Measurements from ENCODE around the gene SNRPB.

The SNRPB gene

GRCh38 chr20:2462484-2462883 is 8.1 kb downstream of the SNRPB start:
- no peak for DNase-seq (ENCODE audit: extremely low read depth, low read depth)
- TF ChIP-seq CTCF (IDR thresholded peaks at IDR 0.05; ENCODE audit: low read depth, low read length, missing control alignments) = no peak
- H3K4me3 ChIP-seq (replicated peaks; ENCODE audit: low read depth, low read length) = no peak overlapping the region

- TF ChIP-seq CTCF (IDR thresholded peaks at IDR 0.05; ENCODE audit: low read depth, low read length, missing control alignments) = no peak
- no peak for DNase-seq (ENCODE audit: extremely low read depth, low read depth)
- no peak overlapping the region for H3K4me3 ChIP-seq (replicated peaks; ENCODE audit: low read depth, low read length)
Measured at GRCh38 chr20:2460752-2461424, 9.7 kb downstream of the SNRPB start.

DNA sequence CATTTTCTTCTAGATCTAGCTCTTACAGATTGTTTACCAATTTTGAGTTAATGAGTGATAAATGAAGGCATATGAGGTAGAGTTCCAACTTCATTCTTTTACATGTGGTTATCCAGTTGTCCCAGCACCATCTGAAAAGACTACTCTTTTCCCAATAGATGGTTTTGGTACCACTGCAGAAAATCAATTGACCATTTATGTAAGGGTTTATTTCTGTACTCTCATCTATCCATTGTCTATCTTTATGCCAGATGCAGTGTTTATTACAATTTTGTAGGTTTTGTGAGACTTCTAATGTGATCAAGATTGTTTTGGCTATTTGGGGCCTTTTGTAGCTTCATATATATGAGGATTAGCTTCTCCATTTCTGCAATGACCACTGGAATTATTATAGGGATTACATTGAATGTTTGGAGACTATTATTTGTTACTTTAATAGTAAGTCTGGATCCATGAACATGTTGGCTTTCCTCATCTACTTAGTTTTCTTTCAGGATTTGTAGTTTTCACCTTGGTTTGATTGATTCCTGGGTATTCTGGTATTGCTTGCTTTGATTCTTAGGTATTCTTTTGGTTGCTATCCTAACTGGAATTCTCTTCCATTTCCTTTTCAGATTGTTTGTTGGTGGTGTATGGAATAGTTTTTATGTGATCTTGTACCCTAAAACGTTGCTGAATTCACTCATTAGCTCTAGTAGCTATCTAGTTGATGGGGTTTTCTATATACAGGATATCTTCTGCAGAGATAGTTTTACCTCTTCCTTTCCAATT is 10.4 kb downstream of the SNRPB start:
- no peak for DNase-seq (ENCODE audit: extremely low read depth, low read depth)
- no peak overlapping the region for H3K4me3 ChIP-seq (replicated peaks; ENCODE audit: low read depth, low read length)
- no peak for TF ChIP-seq CTCF (IDR thresholded peaks at IDR 0.05; ENCODE audit: low read depth, low read length, missing control alignments)

DNA sequence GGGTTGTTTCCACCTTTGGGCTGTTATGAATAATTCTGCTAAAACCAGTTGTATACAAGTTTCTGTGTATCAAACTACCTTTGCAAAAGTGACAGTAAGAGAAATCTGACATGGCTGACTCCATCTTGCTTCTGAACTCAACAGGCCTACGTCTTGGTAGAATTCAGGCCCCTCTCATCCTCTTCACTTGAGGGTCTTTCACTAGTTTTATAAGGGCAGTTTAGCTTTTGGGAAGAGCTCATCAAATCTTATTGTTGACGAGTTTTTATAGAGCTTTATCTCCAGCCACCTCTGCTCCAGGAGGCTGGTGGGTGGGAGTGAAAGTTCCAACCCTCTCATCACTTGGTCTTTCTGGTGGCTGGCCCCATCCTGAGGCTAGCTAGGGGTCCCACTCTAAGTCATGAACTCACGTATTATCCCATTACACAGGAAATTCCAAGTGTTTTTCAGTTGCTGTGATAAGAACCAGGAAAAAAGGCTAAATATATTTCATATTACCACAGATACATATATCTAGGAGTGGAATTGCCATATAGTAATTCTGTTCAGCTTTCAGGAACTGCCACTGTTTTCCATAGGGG is 11.6 kb downstream of the SNRPB start:
- no peak for TF ChIP-seq CTCF (IDR thresholded peaks at IDR 0.05; ENCODE audit: low read depth, low read length, missing control alignments)
- H3K4me3 ChIP-seq (replicated peaks; ENCODE audit: low read depth, low read length) = no peak overlapping the region
- DNase-seq (ENCODE audit: extremely low read depth, low read depth) = no peak

GRCh38 chr20:2455771-2456497 is 14.7 kb downstream of the SNRPB start:
- no peak overlapping the region for H3K4me3 ChIP-seq (replicated peaks; ENCODE audit: low read depth, low read length)
- no peak for TF ChIP-seq CTCF (IDR thresholded peaks at IDR 0.05; ENCODE audit: low read depth, low read length, missing control alignments)
- DNase-seq (ENCODE audit: extremely low read depth, low read depth) = no peak

DNA sequence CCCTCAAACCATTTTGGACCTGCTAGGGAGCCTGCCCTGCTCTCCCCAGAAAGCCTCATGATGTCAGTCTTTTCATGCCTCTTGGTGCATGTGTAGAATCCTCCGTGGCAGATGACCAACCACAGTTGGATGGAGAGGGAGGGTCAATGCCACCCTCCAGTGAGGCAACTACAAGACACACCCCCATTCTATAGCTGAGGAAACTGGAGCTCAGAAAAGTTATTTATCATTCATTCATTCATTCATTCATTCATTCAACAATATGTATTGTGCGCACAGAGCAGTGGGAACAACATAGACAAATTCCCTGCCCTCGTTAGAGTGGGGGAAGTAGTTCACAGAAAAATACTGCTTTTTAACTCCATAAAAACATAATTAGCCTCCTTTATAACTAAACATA is 16.8 kb downstream of the SNRPB start:
- no peak overlapping the region for H3K4me3 ChIP-seq (replicated peaks; ENCODE audit: low read depth, low read length)
- no peak for TF ChIP-seq CTCF (IDR thresholded peaks at IDR 0.05; ENCODE audit: low read depth, low read length, missing control alignments)

More for the DNA sequence above, 16.8 kb downstream of the SNRPB start:
- DNase-seq (ENCODE audit: extremely low read depth, low read depth) = no peak
